Kidney epithelial cell (primary cell): ENCODE measurements around the gene RNF112. TPM values are rescaled to one million over a fixed set of nuclear protein-coding genes. Genes with fewer than 3 reads are reported as not detected.
"Not testable (repeated sequence)": the region's sequence is repeated elsewhere in the genome, so short reads cannot be mapped to it uniquely, and the experiment has no call there.

Source experiments
- DNase-seq: peaks from one replicate; pipeline ENCODE4 v3.0.0-alpha.2; 2010; ENCODE audit warnings: low read depth
- H3K27me3 ChIP-seq: 2 replicates; pipeline ENCODE4 v1.6.0; 2011; ENCODE audit warnings: low read length; ENCODE audit not compliant: control insufficient read depth, insufficient read depth
- H3K36me3 ChIP-seq: 2 replicates; pipeline ENCODE4 v1.5.1; 2011; ENCODE audit warnings: low read length; ENCODE audit not compliant: control insufficient read depth, insufficient read depth
- H3K4me3 ChIP-seq: 2 replicates; pipeline ENCODE4 v1.5.1; 2011; ENCODE audit warnings: low read depth, mild to moderate bottlenecking, control low read depth, low read length
- CTCF ChIP-seq: IDR thresholded peaks from 2 replicates; pipeline ENCODE4 v1.5.1; 2011; ENCODE audit warnings: mild to moderate bottlenecking, moderate library complexity, low read length, control low read depth, inconsistent platforms; ENCODE audit not compliant: insufficient read depth, poor library complexity, severe bottlenecking
- total RNA-seq: library from RNA; depleted of rRNA; stranded (reverse); fragments of >200 nt; gene quantifications from 2 replicates; pipeline ENCODE4 v1.2.3, GENCODE V29; 2015

The RNF112 gene
- total RNA-seq, 1 donor from 2014 or later: 0.08 TPM

DNA sequence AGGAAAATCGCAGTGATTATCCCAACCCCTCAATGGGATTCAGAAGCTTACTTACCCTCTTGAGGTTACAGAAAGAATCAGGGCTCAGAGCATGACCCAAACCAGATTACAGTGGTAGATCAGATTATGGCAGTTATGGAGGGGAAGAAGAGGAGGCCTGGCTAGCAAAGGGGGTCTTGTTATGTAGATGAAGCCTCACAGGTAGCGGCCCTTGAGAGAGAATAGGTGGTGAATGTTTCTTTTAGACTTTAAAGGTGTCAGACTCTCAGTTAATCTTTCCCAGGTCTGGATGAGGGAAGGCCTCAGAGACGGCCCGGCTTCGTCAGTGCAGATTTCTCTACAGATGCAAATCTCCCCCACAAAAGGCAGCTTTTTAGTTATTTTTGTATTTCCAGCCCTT lies 15.6 kb downstream of the RNF112 start:
- Histone ChIP-seq H3K4me3 (no peak overlapping the region), H3K36me3 (no peaks in the 10 kb centered on the region), H3K27me3 (no peaks in the 10 kb centered on the region)
- no peak for TF ChIP-seq CTCF
- no peak for DNase-seq

DNA sequence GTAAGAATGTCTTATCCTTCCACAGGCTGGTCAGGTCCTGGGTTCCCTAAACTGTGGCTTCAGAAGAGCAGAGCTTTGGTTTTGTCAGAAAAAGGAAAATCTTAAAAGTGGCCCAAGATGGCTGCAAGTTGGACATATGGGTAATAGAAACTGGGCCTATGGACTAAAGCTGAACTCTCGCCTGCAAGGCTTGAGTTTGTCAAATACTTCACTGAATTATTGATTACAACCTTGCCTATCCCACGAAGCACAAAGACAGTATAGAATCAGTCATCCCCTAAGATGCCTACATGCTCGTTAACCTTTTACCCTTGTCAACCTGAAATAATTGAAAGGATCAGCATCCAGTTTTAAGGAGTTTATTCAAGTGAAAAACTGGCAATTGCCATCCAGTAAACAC lies 20.7 kb downstream of the RNF112 start:
- no peak for DNase-seq
- no peak for TF ChIP-seq CTCF
- no peaks in the 10 kb centered on the region for H3K27me3 ChIP-seq
- H3K4me3 ChIP-seq: no peak overlapping the region
- no peaks in the 10 kb centered on the region for H3K36me3 ChIP-seq

DNA sequence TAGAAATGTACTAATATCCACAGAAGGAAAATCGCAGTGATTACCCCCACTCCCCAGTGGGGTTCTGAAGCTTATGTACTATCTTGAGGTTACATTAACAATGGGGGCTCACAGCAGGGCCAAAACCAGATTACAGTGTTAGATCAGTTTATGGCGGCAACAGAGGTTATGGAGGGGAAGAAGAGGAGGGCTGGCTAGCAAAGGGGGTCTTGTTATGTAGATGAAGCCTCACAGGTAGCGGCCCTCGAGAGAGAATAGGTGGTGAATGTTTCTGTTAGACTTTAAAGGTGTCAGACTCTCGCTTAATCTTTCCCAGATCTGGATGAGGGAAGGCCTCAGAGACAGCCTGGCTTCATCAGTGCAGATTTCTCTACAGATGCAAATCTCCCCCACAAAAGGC lies 22.2 kb downstream of the RNF112 start:
- H3K4me3 ChIP-seq: no peak overlapping the region
- DNase-seq: no peak
- H3K27me3 ChIP-seq: no peaks in the 10 kb centered on the region
- no peaks in the 10 kb centered on the region for H3K36me3 ChIP-seq
- no peak for TF ChIP-seq CTCF

DNA sequence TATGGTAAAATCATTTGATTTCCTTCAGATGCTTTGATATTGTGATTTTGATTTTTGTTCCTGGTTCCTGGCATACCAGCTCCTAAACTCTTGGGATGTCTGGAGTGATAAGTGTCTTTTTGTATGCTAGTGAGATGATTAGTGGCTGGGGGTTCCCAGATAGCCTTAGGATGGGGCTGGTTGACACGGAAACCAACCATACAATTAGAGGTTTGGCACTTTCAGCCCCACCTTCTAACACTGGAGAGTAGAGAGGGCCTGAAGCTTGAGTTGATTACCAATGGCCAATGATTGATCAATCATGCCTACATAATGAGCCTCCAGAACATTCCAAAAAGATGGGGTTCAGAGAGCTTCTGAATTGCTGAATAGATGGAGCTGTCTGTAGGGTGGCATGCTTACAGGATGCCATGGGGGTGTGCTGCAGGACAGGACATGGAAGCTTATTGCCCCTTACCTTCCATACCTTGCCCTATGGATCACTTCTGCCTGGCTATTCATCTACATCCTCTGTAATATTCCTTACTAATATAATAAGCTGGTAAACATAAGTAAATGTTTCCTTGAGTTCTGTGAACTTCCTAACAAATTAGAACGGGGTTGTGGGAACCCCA lies 22.8 kb downstream of the RNF112 start:
- H3K36me3 ChIP-seq: no peaks in the 10 kb centered on the region
- TF ChIP-seq CTCF: no peak
- H3K27me3 ChIP-seq: no peaks in the 10 kb centered on the region
- no peak overlapping the region for H3K4me3 ChIP-seq
- DNase-seq: no peak

DNA sequence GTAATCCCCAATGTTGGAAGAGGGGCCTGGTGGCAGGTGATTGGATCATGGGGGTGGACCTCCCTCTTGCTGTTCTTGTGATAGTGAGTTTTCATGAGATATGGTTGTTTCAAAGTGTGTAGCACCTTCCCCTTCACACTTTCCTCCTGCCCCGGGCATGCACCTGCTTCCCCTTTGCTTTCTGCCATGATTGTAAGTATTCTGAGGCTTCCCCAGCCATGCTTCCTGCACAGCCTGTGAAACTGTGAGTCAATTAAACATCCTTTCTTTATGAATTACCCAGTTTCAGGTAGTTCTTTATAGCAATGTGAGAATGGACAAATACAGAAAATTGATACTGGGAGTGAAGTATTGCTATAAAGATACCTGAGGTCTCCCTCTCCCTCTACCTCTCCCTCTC lies 29.4 kb downstream of the RNF112 start:
- Histone ChIP-seq H3K4me3 (no peak overlapping the region), H3K27me3 (no peaks in the 10 kb centered on the region), H3K36me3 (no peaks in the 10 kb centered on the region)
- TF ChIP-seq CTCF: no peak
- DNase-seq: no peak

GRCh38 chr17:19441288-19441687 lies 30.3 kb downstream of the RNF112 start:
- not testable (repeated sequence) for H3K36me3 ChIP-seq, H3K4me3 ChIP-seq, DNase-seq, H3K27me3 ChIP-seq
